Neutrophil (primary cell): ENCODE results near the gene ITGA11.

Source experiments
- H3K27ac ChIP-seq: fragments of 200-600 bp; sonication (generic); 2 replicates; pipeline ENCODE4 v1.5.1; 2016; ENCODE audit warnings: mild to moderate bottlenecking, moderate library complexity
- H3K27me3 ChIP-seq: fragments of 200-600 bp; sonication (generic); 2 replicates; pipeline ENCODE4 v1.6.0; 2016; ENCODE audit warnings: mild to moderate bottlenecking
- H3K36me3 ChIP-seq: fragments of 200-600 bp; sonication (generic); 2 replicates; pipeline ENCODE4 v1.5.1; 2017
- H3K4me1 ChIP-seq, 2 experiments: fragments of 200-600 bp in 1 of 2; sonication (generic) in 1 of 2; 1 replicate in 1 of 2; 2 replicates in 1 of 2; pipeline versions ENCODE4 v1.5.1 to v1.6.1; 2013 to 2016; ENCODE audit warnings: low read depth in 1 of 2, low read length in 1 of 2, mild to moderate bottlenecking in 1 of 2, moderate library complexity in 1 of 2; ENCODE audit not compliant: control insufficient read depth in 1 of 2, insufficient read depth in 1 of 2
- H3K4me3 ChIP-seq, 2 experiments: fragments of 200-600 bp in 1 of 2; sonication (generic) in 1 of 2; 1 replicate in 1 of 2; 2 replicates in 1 of 2; pipeline ENCODE4 v1.5.1; 2013 to 2016; ENCODE audit warnings: low read depth in 1 of 2, low read length in 1 of 2, mild to moderate bottlenecking in 1 of 2, moderate library complexity in 1 of 2
- H3K9me3 ChIP-seq: fragments of 200-600 bp; sonication (generic); 2 replicates; pipeline ENCODE4 v1.5.1; 2016
- TF ChIP-seq, protein P1 (sequence below): fragments of 200-600 bp; sonication (generic); IDR thresholded peaks from 2 replicates; pipeline ENCODE4 v1.5.1; 2016; ENCODE audit warnings: antibody characterized with exemption

Gene ITGA11

DNA sequence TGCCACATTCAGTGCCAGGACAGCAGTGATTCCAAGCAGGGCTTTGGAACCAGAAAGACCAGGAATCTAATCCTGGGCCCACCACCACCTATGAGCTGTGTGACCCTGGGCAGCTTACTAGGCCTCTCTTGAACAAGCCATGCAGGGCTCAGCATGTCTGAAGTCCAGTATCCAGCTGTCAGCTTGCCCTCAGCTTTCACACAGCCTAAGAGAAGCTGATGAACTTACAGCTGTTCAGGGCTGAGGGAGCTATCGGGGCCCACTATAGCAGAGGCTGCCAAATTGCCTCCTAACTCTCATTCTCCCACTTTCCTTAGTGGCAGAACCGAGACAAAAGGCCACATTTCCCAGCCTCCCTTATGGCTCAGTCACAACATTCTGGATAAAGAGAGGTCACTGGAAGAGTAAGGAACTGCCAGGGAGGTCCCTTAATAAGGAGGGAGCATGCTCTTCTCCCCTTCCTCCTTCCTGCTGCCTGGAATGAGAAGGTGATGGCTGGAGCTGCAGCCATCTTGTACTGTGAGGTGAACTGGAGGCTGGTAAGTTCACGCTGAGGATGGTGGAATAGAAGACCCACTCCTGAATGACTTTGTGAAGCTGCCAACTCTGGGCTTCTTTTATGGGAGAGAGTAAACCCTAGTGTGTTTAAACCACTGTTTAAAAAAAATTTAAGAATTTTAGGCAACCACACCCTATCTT lies 120.0 kb downstream of the ITGA11 start:
- Histone ChIP-seq H3K4me1 (no peaks in the 10 kb centered on the region), H3K27me3 (peaks cover 6% of the 10 kb centered on the region), H3K9me3 (no peaks in the 10 kb centered on the region), H3K4me3 (no peak overlapping the region), H3K27ac (no peak overlapping the region), H3K36me3 (no peaks in the 10 kb centered on the region)
- TF ChIP-seq, protein P1, sequence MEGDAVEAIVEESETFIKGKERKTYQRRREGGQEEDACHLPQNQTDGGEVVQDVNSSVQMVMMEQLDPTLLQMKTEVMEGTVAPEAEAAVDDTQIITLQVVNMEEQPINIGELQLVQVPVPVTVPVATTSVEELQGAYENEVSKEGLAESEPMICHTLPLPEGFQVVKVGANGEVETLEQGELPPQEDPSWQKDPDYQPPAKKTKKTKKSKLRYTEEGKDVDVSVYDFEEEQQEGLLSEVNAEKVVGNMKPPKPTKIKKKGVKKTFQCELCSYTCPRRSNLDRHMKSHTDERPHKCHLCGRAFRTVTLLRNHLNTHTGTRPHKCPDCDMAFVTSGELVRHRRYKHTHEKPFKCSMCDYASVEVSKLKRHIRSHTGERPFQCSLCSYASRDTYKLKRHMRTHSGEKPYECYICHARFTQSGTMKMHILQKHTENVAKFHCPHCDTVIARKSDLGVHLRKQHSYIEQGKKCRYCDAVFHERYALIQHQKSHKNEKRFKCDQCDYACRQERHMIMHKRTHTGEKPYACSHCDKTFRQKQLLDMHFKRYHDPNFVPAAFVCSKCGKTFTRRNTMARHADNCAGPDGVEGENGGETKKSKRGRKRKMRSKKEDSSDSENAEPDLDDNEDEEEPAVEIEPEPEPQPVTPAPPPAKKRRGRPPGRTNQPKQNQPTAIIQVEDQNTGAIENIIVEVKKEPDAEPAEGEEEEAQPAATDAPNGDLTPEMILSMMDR = no peak

DNA sequence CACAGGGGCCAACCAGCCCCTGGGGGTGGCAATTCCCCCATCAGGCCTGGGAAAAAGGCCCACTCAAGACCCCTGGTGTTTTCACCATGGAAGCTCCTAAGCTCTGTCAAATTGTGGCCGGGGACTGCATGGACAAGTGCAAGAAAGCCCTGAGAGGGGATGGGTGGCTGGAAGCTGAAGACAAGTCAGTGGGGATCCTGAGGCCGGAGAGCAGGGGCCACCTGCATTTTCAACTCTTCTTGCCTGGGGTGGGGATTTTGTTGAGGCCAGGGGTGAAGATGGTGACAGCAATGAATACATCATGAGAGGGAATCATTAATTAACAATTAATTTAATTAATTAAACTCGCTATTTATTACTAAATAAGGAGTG lies 120.5 kb downstream of the ITGA11 start:
- H3K27me3 ChIP-seq = peaks cover 6% of the 10 kb centered on the region
- no peak overlapping the region for H3K4me3 ChIP-seq
- TF ChIP-seq, protein P1 = no peak
- no peaks in the 10 kb centered on the region for H3K36me3 ChIP-seq
- H3K9me3 ChIP-seq = no peaks in the 10 kb centered on the region
- H3K4me1 ChIP-seq = peaks cover 2 to 4% of the 10 kb centered on the region in 2 experiments
- no peak overlapping the region for H3K27ac ChIP-seq

DNA sequence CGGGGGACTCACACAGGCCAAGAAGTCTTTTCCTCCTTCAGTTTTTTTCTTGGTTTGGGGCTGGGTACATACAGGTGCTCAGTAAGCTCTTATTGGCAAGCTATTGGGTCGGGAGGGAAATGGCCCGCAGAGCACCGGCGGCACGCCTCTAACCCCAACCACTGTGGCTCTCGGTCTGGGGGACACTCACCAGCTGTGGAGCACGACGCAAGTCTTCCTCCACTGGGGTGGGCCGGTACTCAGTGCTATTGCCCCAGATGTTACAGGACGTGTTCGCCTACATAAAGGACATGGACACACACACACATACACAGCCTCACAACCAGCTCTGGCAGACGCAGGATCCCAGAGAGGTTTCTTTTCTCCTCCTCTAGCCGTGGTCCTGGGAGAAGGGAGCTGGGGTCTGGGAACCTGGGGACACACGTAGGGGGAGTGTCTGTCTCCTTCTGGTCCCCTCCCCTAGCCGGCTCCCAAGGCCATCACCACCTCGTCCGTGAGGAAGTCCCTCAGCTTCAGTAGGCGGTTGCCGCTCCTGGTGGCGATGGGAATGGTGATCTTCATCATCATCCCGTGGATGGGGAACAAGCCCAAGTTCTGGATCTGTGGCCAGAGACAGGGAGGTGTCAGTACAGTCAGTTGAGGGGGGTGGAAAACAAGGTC lies 121.0 kb downstream of the ITGA11 start:
- H3K9me3 ChIP-seq = no peaks in the 10 kb centered on the region
- H3K4me1 ChIP-seq = peaks cover 4 to 6% of the 10 kb centered on the region in 2 experiments
- H3K27ac ChIP-seq = no peak overlapping the region
- TF ChIP-seq, protein P1 = no peak
- peaks cover 6% of the 10 kb centered on the region for H3K27me3 ChIP-seq
- no peak overlapping the region for H3K4me3 ChIP-seq
- no peaks in the 10 kb centered on the region for H3K36me3 ChIP-seq

DNA sequence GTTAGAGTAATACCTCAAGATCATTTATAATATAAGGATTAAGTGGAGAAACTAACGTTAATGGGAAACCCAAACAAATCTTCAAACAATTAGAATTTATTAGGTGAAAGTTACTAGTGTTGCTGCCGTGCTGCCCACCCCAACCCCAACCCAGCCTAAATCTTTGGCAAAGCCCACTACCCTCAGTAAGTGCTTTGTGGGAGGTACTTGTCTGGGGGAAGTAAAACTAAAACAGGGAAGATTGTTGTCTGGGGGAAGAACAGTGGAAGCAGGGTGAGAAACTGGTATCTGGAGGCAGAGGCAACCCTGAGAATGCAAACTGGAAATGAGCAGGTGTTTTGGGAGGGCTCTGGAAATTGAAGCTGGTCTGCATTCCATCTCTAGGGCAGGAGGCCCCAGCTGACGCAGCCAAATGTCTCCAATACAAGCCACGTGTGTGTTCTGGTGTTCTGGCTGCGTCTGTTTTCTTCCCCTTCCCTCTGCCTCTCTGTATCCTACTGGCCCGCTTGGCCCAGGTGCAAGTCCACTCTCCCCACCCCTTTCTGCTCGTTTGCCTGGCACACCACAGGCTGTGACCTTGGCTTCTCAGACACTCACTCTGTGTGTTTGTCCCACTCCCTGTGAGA lies 121.7 kb downstream of the ITGA11 start:
- Histone ChIP-seq H3K4me3 (no peak overlapping the region), H3K27me3 (peaks cover 6% of the 10 kb centered on the region), H3K27ac (no peak overlapping the region), H3K36me3 (no peaks in the 10 kb centered on the region), H3K9me3 (no peaks in the 10 kb centered on the region), H3K4me1 (peaks cover 4 to 6% of the 10 kb centered on the region in 2 experiments)
- TF ChIP-seq, protein P1 = no peak

DNA sequence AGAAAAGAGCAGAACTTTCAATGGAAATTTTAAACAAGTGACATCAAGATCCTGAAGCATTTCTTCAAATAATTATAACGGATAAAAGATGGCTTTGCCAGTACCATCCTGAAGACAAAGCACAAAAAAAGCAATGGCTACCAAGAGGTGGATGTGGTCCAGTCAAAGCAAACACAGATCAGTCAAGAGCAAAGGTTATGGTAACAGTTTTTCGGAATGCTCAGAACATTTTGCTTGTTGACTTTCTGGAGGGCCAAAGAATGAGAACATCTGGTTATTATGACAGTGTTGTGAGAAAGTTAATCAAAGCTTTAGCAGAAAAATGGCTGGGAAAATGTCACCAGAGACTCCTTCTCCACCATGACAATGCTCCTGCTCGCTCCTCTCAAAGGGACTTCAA lies 122.9 kb downstream of the ITGA11 start:
- Histone ChIP-seq H3K9me3 (no peaks in the 10 kb centered on the region), H3K36me3 (no peaks in the 10 kb centered on the region), H3K4me1 (peaks cover 4 to 6% of the 10 kb centered on the region in 2 experiments), H3K27ac (no peak overlapping the region), H3K4me3 (no peak overlapping the region), H3K27me3 (peaks cover 6% of the 10 kb centered on the region)
- TF ChIP-seq, protein P1 = no peak
